Measurements from ENCODE around the gene ZCCHC10. TPM values are rescaled to one million over a fixed set of nuclear protein-coding genes. Genes with fewer than 3 reads are reported as not detected.

ZCCHC10 gene
- total RNA-seq, 2 donors from 2014 or later, result 19.4 to 23.3 TPM

GRCh38 chr5:132949136-132949535 is 77.2 kb downstream of the ZCCHC10 start:
- no peak overlapping the region for H3K27ac Mint-ChIP-seq
- H3K27me3 Mint-ChIP-seq, result no peaks in the 10 kb centered on the region
- peaks cover 39% of the 10 kb centered on the region for H3K36me3 Mint-ChIP-seq (ENCODE audit: low read depth)
- H3K9me3 Mint-ChIP-seq, result no peaks in the 10 kb centered on the region
- no peak for ATAC-seq (replicated peaks)
- H3K4me3 Mint-ChIP-seq, result no peak overlapping the region
- H3K4me1 Mint-ChIP-seq, result peaks cover 34% of the 10 kb centered on the region

- Mint-ChIP-seq H3K4me3 (no peak overlapping the region), H3K27ac (no peak overlapping the region), H3K9me3 (no peaks in the 10 kb centered on the region), H3K4me1 (peaks cover 25% of the 10 kb centered on the region), H3K27me3 (no peaks in the 10 kb centered on the region), H3K36me3 (ENCODE audit: low read depth) (peaks cover 31% of the 10 kb centered on the region)
- ATAC-seq (replicated peaks), result no peak
Observed at GRCh38 chr5:132947671-132948070, 78.7 kb downstream of the ZCCHC10 start.

Other genes with a start within 250 kb of the ZCCHC10 start
- 10 to 100 TPM; 13.6 to 14.7 TPM for gene SEPTIN8, start 249.3 kb downstream of the ZCCHC10 start, total RNA-seq
- not detected for gene SOWAHA, start 213.2 kb downstream of the ZCCHC10 start, total RNA-seq
- 1 to 10 TPM in 1 of 2 donors, under 1 TPM in 1; 0.54 to 3.4 TPM for gene SHROOM1, start 195.9 kb downstream of the ZCCHC10 start, total RNA-seq
- under 1 TPM; 0.26 to 0.69 TPM for gene GDF9, start 160.1 kb downstream of the ZCCHC10 start, total RNA-seq
- gene UQCRQ, start 159.9 kb downstream of the ZCCHC10 start, total RNA-seq, result 100 to 1,000 TPM; 219 to 408 TPM
- gene LEAP2, start 152.9 kb downstream of the ZCCHC10 start, total RNA-seq, result 1 to 10 TPM; 1.8 to 2.9 TPM
- gene AFF4, start 62.9 kb downstream of the ZCCHC10 start, total RNA-seq, result 10 to 100 TPM; 33.3 to 72.3 TPM
- 100 to 1,000 TPM in 1 of 2 donors, 10 to 100 TPM in 1; 95.5 to 190 TPM for gene HSPA4, start 25.5 kb upstream of the ZCCHC10 start, total RNA-seq

All from activated T-helper 17 cell treated with anti-CD3 and anti-CD28 coated beads, Interleukin-2, amount 50 U/mL, for 72 hours (primary cell).